Endodermal cell (in vitro differentiated cells): ENCODE data around the gene UNC5CL. TPM values are rescaled to one million over a fixed set of nuclear protein-coding genes. Genes with fewer than 3 reads are reported as not detected.

Experiments used
- DNase-seq: peaks from one replicate; pipeline ENCODE4 v3.0.0-alpha.2; 2017
- H3K27ac ChIP-seq: 2 replicates; pipeline ENCODE4 v1.5.1; 2013; ENCODE audit warnings: mild to moderate bottlenecking, low read depth, low read length, moderate library complexity
- H3K27me3 ChIP-seq: 2 replicates; pipeline ENCODE4 v1.6.1; 2013; ENCODE audit warnings: mild to moderate bottlenecking, low read length, moderate library complexity; ENCODE audit not compliant: insufficient read depth, control insufficient read depth, poor library complexity, severe bottlenecking
- H3K36me3 ChIP-seq: 2 replicates; pipeline ENCODE4 v1.7.0; 2013; ENCODE audit warnings: mild to moderate bottlenecking, low read length, moderate library complexity; ENCODE audit not compliant: control insufficient read depth, insufficient read depth
- H3K4me1 ChIP-seq: one replicate; pipeline ENCODE4 v1.7.0; 2013; ENCODE audit warnings: low read length; ENCODE audit not compliant: control insufficient read depth, insufficient read depth
- H3K4me3 ChIP-seq: 2 replicates; pipeline ENCODE4 v1.5.1; 2013; ENCODE audit warnings: mild to moderate bottlenecking, low read length, moderate library complexity
- H3K9ac ChIP-seq: 2 replicates; pipeline ENCODE4 v1.6.1; 2013; ENCODE audit warnings: mild to moderate bottlenecking, low read length, moderate library complexity; ENCODE audit not compliant: poor library complexity, severe bottlenecking; ENCODE audit errors: extremely low read depth
- H3K9me3 ChIP-seq: 2 replicates; pipeline ENCODE4 v1.6.1; 2013; ENCODE audit warnings: mild to moderate bottlenecking, low read length, moderate library complexity; ENCODE audit not compliant: control insufficient read depth
- H3K27ac Mint-ChIP-seq: 2 replicates; pipeline ENCODE4 v1.8.0; 2020; ENCODE audit warnings: mixed read lengths
- H3K27me3 Mint-ChIP-seq: 2 replicates; pipeline ENCODE4 v1.8.0; 2021; ENCODE audit warnings: mild to moderate bottlenecking, mixed read lengths; ENCODE audit not compliant: insufficient read depth
- H3K36me3 Mint-ChIP-seq: 2 replicates; pipeline ENCODE4 v1.8.0; 2020; ENCODE audit warnings: low read depth, mixed read lengths
- H3K4me1 Mint-ChIP-seq: 2 replicates; pipeline ENCODE4 v1.8.0; 2020; ENCODE audit warnings: mixed read lengths
- H3K4me3 Mint-ChIP-seq: 2 replicates; pipeline ENCODE4 v1.8.0; 2020; ENCODE audit warnings: mild to moderate bottlenecking, moderate library complexity, mixed read lengths
- H3K9me3 Mint-ChIP-seq: 2 replicates; pipeline ENCODE4 v1.8.0; 2020; ENCODE audit warnings: mild to moderate bottlenecking, mixed read lengths
- WGBS, 2 experiments: methylation state at CpG; one replicate each; pipeline versions ENCODE4 v1.1.5 to v1.1.7; 2013; ENCODE audit warnings: missing lambda C conversion rate in 2 of 2, mixed read lengths in 1 of 2; ENCODE audit not compliant: insufficient coverage in 1 of 2, insufficient read length in 1 of 2; 5-methylcytosine and 5-hydroxymethylcytosine counted together
- total RNA-seq, 2 donors: library from RNA; stranded (reverse); fragmentation: NEBNext Ultra II Directional in 1 of 2; extraction: Animal tissue kit (Norgen Biotek cat#: 25700) in 1 of 2; gene quantifications; 2 replicates in 1 of 2; 3 replicates in 1 of 2; pipeline ENCODE4 v1.2.1, GENCODE V29; 2021
- TF ChIP-seq, protein P1 (sequence below): fragments of 200-600 bp; sonication (generic); conservative IDR thresholded peaks from 2 replicates; pipeline ENCODE4 v1.5.0; 2021; ENCODE audit warnings: antibody characterized with exemption, mild to moderate bottlenecking

UNC5CL gene
- total RNA-seq, 2 donors from 2014 or later = 3.8 to 4.7 TPM

- peak within 1 kb of the TSS; percentile 98 for H3K4me3 ChIP-seq
- Mint-ChIP-seq H3K4me3 (peak within 1 kb of the TSS; percentile 78), H3K36me3 (peaks cover 8% of the 10 kb centered on the region), H3K9me3 (no peaks in the 10 kb centered on the region), H3K4me1 (peaks cover 41% of the 10 kb centered on the region), H3K27ac (peak within 1 kb of the TSS; percentile 98), H3K27me3 (no peaks in the 10 kb centered on the region)
- H3K4me1 ChIP-seq = peaks cover 6% of the 10 kb centered on the region
- peaks cover 28% of the 10 kb centered on the region for H3K36me3 ChIP-seq
- no peak for DNase-seq
- TF ChIP-seq, protein P1, sequence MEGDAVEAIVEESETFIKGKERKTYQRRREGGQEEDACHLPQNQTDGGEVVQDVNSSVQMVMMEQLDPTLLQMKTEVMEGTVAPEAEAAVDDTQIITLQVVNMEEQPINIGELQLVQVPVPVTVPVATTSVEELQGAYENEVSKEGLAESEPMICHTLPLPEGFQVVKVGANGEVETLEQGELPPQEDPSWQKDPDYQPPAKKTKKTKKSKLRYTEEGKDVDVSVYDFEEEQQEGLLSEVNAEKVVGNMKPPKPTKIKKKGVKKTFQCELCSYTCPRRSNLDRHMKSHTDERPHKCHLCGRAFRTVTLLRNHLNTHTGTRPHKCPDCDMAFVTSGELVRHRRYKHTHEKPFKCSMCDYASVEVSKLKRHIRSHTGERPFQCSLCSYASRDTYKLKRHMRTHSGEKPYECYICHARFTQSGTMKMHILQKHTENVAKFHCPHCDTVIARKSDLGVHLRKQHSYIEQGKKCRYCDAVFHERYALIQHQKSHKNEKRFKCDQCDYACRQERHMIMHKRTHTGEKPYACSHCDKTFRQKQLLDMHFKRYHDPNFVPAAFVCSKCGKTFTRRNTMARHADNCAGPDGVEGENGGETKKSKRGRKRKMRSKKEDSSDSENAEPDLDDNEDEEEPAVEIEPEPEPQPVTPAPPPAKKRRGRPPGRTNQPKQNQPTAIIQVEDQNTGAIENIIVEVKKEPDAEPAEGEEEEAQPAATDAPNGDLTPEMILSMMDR = no peak
- H3K27ac ChIP-seq = peak within 1 kb of the TSS; percentile 97
- H3K9me3 ChIP-seq = no peaks in the 10 kb centered on the region
- H3K9ac ChIP-seq = peak within 1 kb of the TSS; percentile 93
- H3K27me3 ChIP-seq = no peaks in the 10 kb centered on the region
- 0 to 3% methylated on average over 6 to 37 of the region's 37 CpGs for WGBS, 2 experiments
Measured at GRCh38 chr6:41072836-41073202, 33.8 kb upstream of the UNC5CL start, which contains the start of gene NFYA. NFYA (plus strand) TSS chr6:41072974; CDS start chr6:41079090, 6,116 bp downstream.

DNA sequence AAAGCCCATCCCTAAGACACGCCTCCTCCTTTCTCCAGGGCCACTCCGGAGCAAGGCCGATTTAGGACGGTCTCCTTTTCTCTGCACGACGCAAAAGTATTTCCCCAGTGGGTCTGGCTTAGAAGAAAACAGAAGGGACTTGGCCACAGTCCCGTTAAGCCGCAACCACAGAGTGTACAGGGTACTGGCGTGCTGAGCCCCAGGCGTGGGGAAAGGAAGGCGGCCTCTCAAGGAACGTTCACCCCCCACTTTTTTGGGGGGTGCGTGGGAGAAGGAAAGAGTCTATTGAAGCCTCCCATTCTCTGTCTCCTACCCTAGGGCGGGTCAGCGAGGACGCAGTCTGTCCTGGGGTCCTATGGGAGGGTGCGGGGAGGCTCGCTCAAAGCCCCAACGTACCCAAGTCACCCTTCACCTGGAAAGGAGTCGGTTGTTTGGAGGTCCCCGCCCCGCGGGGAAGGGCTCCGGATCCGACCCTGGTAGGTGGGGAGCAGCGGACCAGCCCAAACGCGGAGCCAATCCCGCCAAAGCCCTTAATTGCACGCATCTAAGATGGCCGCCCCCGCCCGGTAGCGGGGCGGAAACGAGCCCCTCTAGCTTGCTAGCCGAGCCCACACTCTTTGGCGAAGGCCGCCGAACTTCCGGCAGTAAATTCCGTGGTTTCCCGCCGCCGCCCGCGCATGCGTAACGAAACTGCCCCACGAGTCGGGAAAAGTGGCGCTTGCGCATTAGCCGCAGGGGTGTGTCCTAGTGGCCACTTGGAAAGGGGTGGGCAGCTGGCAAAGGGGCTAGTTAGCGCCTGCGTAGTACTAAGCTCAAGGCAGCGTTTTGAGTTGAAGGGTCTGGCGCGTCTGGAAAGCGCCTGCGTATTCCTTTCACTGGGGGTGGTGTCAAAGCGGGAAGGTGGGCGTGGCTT, 33.2 kb upstream of the UNC5CL start, which contains the start of gene OARD1:
OARD1 (minus strand) TSS at position 434 of the 913 bp plus-strand sequence. CDS start 722 bp downstream, outside the sequence.
- Histone ChIP-seq H3K27me3 (no peaks in the 10 kb centered on the region), H3K4me3 (peak within 1 kb of the TSS; percentile 98), H3K9me3 (no peaks in the 10 kb centered on the region), H3K27ac (peak within 1 kb of the TSS; percentile 97), H3K36me3 (peaks cover 32% of the 10 kb centered on the region), H3K4me1 (peaks cover 6% of the 10 kb centered on the region), H3K9ac (peak within 1 kb of the TSS; percentile 93)
- H3K4me1 Mint-ChIP-seq = peaks cover 40% of the 10 kb centered on the region
- DNase-seq = peak; percentile 100
- peak within 1 kb of the TSS; percentile 78 for H3K4me3 Mint-ChIP-seq
- TF ChIP-seq, protein P1 = no peak
- H3K27ac Mint-ChIP-seq = peak within 1 kb of the TSS; percentile 98
- H3K27me3 Mint-ChIP-seq = no peaks in the 10 kb centered on the region
- H3K9me3 Mint-ChIP-seq = no peaks in the 10 kb centered on the region
- WGBS, 2 experiments = 0% methylated on average over 24 to 62 of the region's 63 CpGs
- peaks cover 11% of the 10 kb centered on the region for H3K36me3 Mint-ChIP-seq

GRCh38 chr6:41071501-41071922, 32.5 kb upstream of the UNC5CL start:
- H3K27me3 Mint-ChIP-seq = no peaks in the 10 kb centered on the region
- DNase-seq = no peak
- peak overlapping the region; percentile 98 for H3K27ac Mint-ChIP-seq
- peak overlapping the region; percentile 97 for H3K27ac ChIP-seq
- peaks cover 6% of the 10 kb centered on the region for H3K4me1 ChIP-seq
- H3K9ac ChIP-seq = peak overlapping the region; percentile 93
- no peaks in the 10 kb centered on the region for H3K9me3 ChIP-seq
- no peaks in the 10 kb centered on the region for H3K27me3 ChIP-seq
- H3K36me3 Mint-ChIP-seq = peaks cover 16% of the 10 kb centered on the region
- peak overlapping the region; percentile 89 for H3K4me3 ChIP-seq
- TF ChIP-seq, protein P1 = no peak
- peak overlapping the region; percentile 78 for H3K4me3 Mint-ChIP-seq
- no peaks in the 10 kb centered on the region for H3K9me3 Mint-ChIP-seq
- 1% methylated on average over 10 to 16 of the region's 16 CpGs for WGBS, 2 experiments
- H3K4me1 Mint-ChIP-seq = peaks cover 42% of the 10 kb centered on the region
- H3K36me3 ChIP-seq = peaks cover 33% of the 10 kb centered on the region
